ENCODE data around the gene ICA1. TPM values are rescaled to one million over a fixed set of nuclear protein-coding genes. Genes with fewer than 3 reads are reported as not detected.

ICA1 gene
- total and polyA plus RNA-seq, 2 of the 4 experiments (the other 2 are of a cell fraction), result not detected

- ATAC-seq (ENCODE audit: low read depth) (no peak), DNase-seq (no peak)
- no peak overlapping the region for H3K56ac ChIP-seq (ENCODE audit: extremely low read depth, insufficient read depth, low read length)
- H3K27me3 ChIP-seq (ENCODE audit: control insufficient read depth, insufficient read depth, low read length), result peaks cover 2% of the 10 kb centered on the region
- in situ Hi-C loops (cut with MboI; ENCODE audit: low sequenced_read_pairs) (no loop called here), dilution Hi-C loops (cut with HindIII; ENCODE audit: low sequenced_read_pairs, unreplicated experiment) (no loop called here), intact Hi-C loops (cut with micrococcal nuclease) (no loop called here)
- H2BK120ac ChIP-seq (ENCODE audit: low read depth, low read length), result no peak overlapping the region
- no peaks in the 10 kb centered on the region for H3K36me3 ChIP-seq (ENCODE audit: control insufficient read depth, insufficient read depth, low read length)
- no peaks in the 10 kb centered on the region for H4K20me1 ChIP-seq (ENCODE audit: insufficient read depth, low read length)
- CTCF ChIA-PET, result no interaction called here
- BruUV-seq (replicated peaks), result no TSS peak
- no peak overlapping the region for H3K23ac ChIP-seq (ENCODE audit: low read depth, low read length)
- no peaks in the 10 kb centered on the region for H3K9me3 ChIP-seq (ENCODE audit: control insufficient read depth, insufficient read depth, low read length)
- no peak overlapping the region for H3K18ac ChIP-seq (ENCODE audit: low read depth, low read length)
- H2AK5ac ChIP-seq (ENCODE audit: low read depth, low read length), result no peak overlapping the region
- TF ChIP-seq SMC3 (IDR thresholded peaks at IDR 0.05; ENCODE audit: low read depth, low read length), result no peak
- TF ChIP-seq RFX5 (IDR thresholded peaks at IDR 0.05; ENCODE audit: low read depth, low read length), result no peak
- no peak for TF ChIP-seq CEBPB (IDR thresholded peaks at IDR 0.05; ENCODE audit: low read depth, low read length)
- TF ChIP-seq ELK1 (IDR thresholded peaks at IDR 0.05; ENCODE audit: borderline replicate concordance, low read depth, low read length), result no peak
- TF ChIP-seq POLR2A (IDR thresholded peaks at IDR 0.05; ENCODE audit: low read depth, low read length), result no peak
- no peak for TF ChIP-seq RAD21 (IDR thresholded peaks at IDR 0.05; ENCODE audit: low read length)
- TF ChIP-seq MXI1 (IDR thresholded peaks at IDR 0.05; ENCODE audit: borderline replicate concordance, low read depth, low read length), result no peak
- no peak for TF ChIP-seq FOS (IDR thresholded peaks at IDR 0.05; ENCODE audit: low read depth, low read length)
- no peak for TF ChIP-seq MAZ (IDR thresholded peaks at IDR 0.05; ENCODE audit: borderline replicate concordance, low read depth, low read length)
- TF ChIP-seq CHD1 (IDR thresholded peaks at IDR 0.05; ENCODE audit: low read depth, low read length), result no peak
- TF ChIP-seq RCOR1 (IDR thresholded peaks at IDR 0.05; ENCODE audit: insufficient replicate concordance, low read length), result no peak
- TF ChIP-seq NFE2L2 (IDR thresholded peaks at IDR 0.05; ENCODE audit: low read depth, low read length), result no peak
- TF ChIP-seq CTCF (conservative IDR thresholded peaks at IDR 0.05; ENCODE audit: low read depth, low read length), result no peak
- no peak for TF ChIP-seq MAFK (IDR thresholded peaks at IDR 0.05; ENCODE audit: low read depth, low read length)
- POLR2A ChIA-PET (ENCODE audit: unreplicated experiment), result no interaction called here
- H3K4ac ChIP-seq (ENCODE audit: low read depth, low read length), result no peak overlapping the region
- H2BK5ac ChIP-seq (ENCODE audit: low read depth, low read length, poor library complexity, severe bottlenecking), result no peak overlapping the region
- H3K14ac ChIP-seq (replicated peaks; ENCODE audit: low read depth, low read length), result no peak overlapping the region
- no peak overlapping the region for H2BK15ac ChIP-seq (ENCODE audit: low read depth, low read length)
- H3K4me2 ChIP-seq (ENCODE audit: low read depth, low read length), result no peak overlapping the region
- H3K4me1 ChIP-seq (ENCODE audit: control insufficient read depth, insufficient read depth, low read length), result no peaks in the 10 kb centered on the region
- no peaks in the 10 kb centered on the region for H3K9me1 ChIP-seq (ENCODE audit: insufficient read depth, low read length)
- whole genome bisulfite sequencing, 2 experiments (ENCODE audit: extremely low coverage in 2 of 2, insufficient read length in 1 of 2), result no CpG with 5 or more reads among the region's 1 CpG
- no peak overlapping the region for H4K5ac ChIP-seq (ENCODE audit: low read depth, low read length)
- H4K91ac ChIP-seq (ENCODE audit: insufficient read depth, low read depth, low read length), result no peak overlapping the region
- no peak overlapping the region for H3K9ac ChIP-seq (ENCODE audit: low read depth, low read length)
- no peak overlapping the region for H3K4me3 ChIP-seq (ENCODE audit: insufficient read depth, low read depth, low read length)
- H2BK20ac ChIP-seq (ENCODE audit: low read depth, low read length), result no peak overlapping the region
- no peak overlapping the region for H2AK9ac ChIP-seq (replicated peaks; ENCODE audit: low read depth, low read length, poor library complexity)
- H4K8ac ChIP-seq (ENCODE audit: low read depth in 2 of 2, low read length in 2 of 2), result no peak overlapping the region
- H3K79me1 ChIP-seq (ENCODE audit: low read depth in 1 of 2, low read length in 2 of 2), result no peaks in the 10 kb centered on the region
- H2AFZ ChIP-seq (replicated peaks; ENCODE audit: low read length, poor library complexity), result no peak overlapping the region
- no peak overlapping the region for H3K27ac ChIP-seq (ENCODE audit: insufficient read depth, low read length)
Measured at GRCh38 chr7:8129318-8129659, 132.7 kb downstream of the ICA1 start.

Measured in IMR-90 (cell line).